HG03571 (cell line): ENCODE measurements around the gene PRSS53.
"Not testable (repeated sequence)": the region's sequence is repeated elsewhere in the genome, so short reads cannot be mapped to it uniquely, and the experiment has no call there.

Experiments used
- ATAC-seq: cut with Tn5 transposase; IDR thresholded peaks from one replicate; pipeline ENCODE4 v1.9.1; 2021; ENCODE audit not compliant: unreplicated experiment

Gene PRSS53

DNA sequence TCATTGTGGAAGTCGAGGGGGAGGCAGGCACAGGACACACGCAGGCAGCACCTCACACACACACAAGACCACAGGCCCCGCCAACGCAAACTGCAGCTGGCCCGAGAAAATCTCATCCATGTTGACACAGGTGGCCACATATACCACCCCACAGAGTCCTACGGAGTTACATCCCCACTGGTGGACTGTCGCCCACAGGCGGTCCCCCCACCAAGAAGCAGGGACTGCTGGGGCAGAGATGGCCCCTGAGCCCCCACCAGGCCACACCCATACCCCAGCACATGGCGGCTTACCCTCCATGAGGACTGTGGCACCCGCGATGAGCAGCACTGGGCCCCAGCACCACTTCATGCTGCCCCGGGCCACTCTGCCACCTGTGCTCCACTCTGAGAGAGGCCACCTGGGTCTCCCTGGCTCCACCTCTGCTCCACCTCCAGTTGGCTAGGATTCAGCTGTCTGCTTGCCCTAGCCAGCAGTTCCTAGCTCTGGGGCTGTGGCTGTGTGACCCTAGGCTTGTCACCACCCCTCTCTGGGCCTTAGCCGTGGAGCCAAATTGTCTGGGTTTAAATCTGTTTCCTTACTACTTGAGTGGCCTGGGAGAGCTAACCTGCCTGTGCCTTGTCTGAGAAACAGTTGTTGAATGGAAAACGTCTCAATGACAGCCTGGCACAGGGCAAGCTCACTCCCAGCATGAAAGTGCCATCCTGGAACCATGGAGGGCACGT, at the start of gene PRSS53:
Gene PRSS53 (minus strand): TSS at position 485 of the 725 bp plus-strand sequence. CDS start 134 bp downstream, at position 351.
- ATAC-seq = no peak

- not testable (repeated sequence) for ATAC-seq
Measured at GRCh38 chr16:31136822-31137499, 48.2 kb upstream of the PRSS53 start.

- ATAC-seq = no peak
Measured at GRCh38 chr16:31136287-31136662, 47.5 kb upstream of the PRSS53 start.

GRCh38 chr16:31135535-31136286, 47.0 kb upstream of the PRSS53 start, which contains the start of gene PRSS8:
TSS of gene PRSS8 (minus strand) at chr16:31135727. CDS start at chr16:31135498, 229 bp downstream.
- ATAC-seq = no peak

- ATAC-seq = no peak
Measured at GRCh38 chr16:31134625-31135534, 46.1 kb upstream of the PRSS53 start.

DNA sequence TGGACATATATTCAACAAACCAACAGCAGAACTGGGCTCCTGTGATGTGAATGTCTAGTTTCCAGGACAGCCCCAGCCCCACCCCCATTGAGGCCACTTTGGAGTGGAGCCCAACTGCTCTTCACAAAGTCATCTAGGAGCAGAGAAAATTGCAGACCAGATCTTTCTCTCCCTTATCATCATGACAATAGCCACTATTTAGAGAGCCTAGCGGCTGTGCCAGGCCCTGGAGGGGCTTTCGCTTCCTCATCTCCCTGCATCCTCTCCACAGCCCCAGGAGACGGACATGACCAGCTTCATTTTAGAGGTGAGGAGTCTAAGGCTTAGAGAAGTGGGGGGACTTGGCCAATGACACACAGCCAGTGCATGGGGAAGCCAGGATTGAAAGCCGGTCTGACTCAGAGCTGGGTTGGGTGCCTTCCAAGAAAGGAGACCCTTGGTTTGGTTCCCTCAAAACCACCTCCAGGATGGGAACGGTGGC, 45.4 kb upstream of the PRSS53 start:
- no peak for ATAC-seq

- no peak for ATAC-seq
Measured at GRCh38 chr16:31133046-31133501, 44.3 kb upstream of the PRSS53 start.

- ATAC-seq = no peak
Measured at GRCh38 chr16:31132303-31132979, 43.7 kb upstream of the PRSS53 start.

DNA sequence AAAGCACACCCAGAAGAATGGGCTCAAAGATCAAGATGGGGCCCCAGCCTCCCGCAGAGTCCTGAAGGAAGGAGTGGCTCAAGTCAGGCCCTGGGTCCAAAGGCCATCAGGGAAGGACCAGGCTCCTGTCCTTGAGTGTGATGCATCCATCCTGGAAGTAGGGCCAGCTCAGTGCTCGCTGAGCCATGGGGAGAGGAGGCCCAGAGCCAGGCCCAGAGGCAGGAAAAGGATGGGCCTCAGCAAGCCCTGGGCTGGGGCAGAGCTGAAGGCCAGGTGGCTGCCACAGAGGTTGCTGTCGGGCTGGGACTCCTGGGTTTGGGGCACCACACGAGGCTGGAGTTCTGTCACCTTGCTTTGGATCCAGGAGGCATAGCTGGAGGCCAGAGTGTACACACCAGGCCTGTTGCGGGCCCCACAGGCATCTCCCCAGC, 43.1 kb upstream of the PRSS53 start:
- no peak for ATAC-seq

GRCh38 chr16:31131416-31131815, 42.7 kb upstream of the PRSS53 start:
- ATAC-seq = no peak

- ATAC-seq = no peak
Measured at GRCh38 chr16:31130899-31131298, 42.2 kb upstream of the PRSS53 start.

- no peak for ATAC-seq
Measured at GRCh38 chr16:31130336-31130891, 41.7 kb upstream of the PRSS53 start.

- no peak for ATAC-seq
Measured at GRCh38 chr16:31129568-31130335, 41.0 kb upstream of the PRSS53 start.

DNA sequence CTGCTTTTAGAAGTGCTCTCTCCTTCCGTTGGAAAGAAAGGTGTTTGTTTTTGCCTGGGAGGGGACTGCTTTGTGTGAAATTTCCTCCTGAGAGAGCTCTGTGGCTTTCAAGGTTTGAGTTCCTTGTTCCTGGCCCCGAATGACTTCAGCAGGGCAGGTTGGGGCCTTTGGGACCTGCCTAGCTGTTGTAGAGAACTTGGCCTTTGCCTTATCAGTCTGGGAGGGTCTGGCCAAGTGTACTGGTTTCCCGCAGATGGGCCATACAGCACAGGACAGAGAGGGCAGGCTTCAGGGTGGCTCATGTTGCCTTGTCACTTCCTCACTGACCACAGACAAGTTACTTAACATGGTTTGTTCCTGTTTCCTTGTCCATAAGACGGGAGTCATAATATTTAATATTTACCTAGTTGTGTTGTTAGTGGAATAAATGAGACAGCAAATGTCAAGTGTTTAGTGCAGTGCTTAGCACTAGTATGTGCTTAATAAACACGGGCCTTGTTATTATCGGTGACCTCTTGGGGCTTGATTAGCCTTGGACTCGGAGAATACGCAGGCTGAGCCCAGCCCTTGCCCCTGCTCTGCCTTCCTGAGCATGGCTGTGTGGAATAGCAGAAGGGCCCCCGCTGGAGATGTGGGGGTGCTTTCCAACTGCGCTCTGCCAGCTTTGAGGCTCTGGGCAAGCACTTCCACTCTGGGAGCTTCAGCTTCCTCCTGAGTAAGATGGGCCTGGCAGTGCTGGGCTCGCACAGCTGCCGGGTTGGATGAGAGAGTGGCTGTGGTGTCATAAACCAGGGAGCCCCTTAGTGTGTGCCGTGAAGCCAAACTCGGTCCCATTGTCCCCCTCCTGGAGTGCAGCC, 40.2 kb upstream of the PRSS53 start:
- no peak for ATAC-seq

DNA sequence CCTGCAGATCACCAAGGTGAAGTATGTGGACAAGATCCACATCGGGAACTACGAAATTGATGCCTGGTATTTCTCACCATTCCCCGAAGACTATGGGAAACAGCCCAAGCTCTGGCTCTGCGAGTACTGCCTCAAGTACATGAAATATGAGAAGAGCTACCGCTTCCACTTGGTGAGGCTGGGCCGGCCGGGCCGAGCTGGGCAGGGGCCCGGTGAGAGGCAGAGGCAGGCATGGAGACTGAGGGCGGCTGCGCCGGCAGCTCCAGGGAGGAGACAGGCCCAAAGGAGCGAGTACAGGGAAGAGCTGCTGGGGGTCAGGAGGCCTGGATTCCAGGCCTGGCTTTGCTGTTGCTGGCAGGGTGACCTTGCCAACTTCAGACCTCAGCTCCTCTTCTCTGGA, 38.4 kb upstream of the PRSS53 start:
- no peak for ATAC-seq

DNA sequence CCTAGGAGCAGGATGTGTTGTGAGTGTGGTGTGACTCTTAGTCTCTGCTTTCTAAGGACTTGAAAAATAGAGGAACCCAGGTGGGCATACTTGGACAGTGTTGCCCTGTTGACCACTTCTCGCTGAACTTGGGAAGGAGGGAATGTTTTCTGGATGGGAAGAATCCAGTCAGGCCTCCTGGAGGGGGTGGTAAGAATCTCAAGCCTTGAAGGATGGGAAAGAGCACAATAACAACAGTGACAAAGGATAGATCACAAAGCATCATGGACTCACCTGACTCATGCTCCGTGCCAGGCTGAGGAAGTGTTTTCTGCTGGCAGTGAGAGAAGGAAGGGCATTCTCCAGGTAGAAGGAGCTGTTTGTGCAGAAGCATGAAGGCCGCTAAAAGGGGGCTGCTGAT, 37.1 kb upstream of the PRSS53 start:
- no peak for ATAC-seq

GRCh38 chr16:31120129-31120528, 31.4 kb upstream of the PRSS53 start:
- ATAC-seq = no peak
